Adipose tissue (tissue), 3 donors: ENCODE measurements around the gene ABL2. TPM values are rescaled to one million over a fixed set of nuclear protein-coding genes. Genes with fewer than 3 reads are reported as not detected.

Experiments
- H3K27ac ChIP-seq: one replicate; pipeline ENCODE4 v1.5.1; 2013; ENCODE audit warnings: low read depth, low read length
- WGBS, 3 donors: extraction: QIAGEN DNeasy Blood & Tissue Kit; methylation state at CpG; one replicate each; pipeline ENCODE4 v1.1.7; 2013; 5-methylcytosine and 5-hydroxymethylcytosine counted together
- polyA plus RNA-seq, 3 donors: library from polyadenylated mRNA; stranded (reverse); fragments of 200-250 nt; gene quantifications; one replicate each; pipeline ENCODE4 v1.2.3, GENCODE V29; 2013
- donor health status: healthy with polysubstance abuse.
- donor health status: Bipolar disorder and iron deficiency.
- donor health status: healthy.

The ABL2 gene
- polyA plus RNA-seq, 3 donors, result 2.6 to 9.7 (median 6.2) TPM

DNA sequence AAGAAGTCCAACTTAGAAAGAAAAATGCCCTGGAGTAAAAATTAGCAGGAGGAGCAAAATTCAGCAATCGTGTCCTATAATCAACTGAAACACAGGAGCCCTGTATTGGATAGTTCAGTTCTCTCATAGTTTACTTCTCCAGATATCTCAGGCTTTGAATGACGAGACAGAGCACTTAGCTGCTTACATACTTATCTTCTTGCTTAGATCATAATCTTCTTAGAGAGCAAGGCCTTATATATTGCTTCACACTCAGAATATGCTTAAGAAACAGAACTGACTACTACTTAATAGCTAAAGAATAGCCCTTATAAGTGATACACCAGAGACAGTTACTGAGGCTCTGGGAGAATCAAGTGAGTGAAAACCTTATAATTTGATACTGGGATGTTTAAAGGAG is 108.7 kb downstream of the ABL2 start:
- 88 to 91% (median 89%) methylated on average over 2 of the region's 2 CpGs for WGBS, 3 donors

DNA sequence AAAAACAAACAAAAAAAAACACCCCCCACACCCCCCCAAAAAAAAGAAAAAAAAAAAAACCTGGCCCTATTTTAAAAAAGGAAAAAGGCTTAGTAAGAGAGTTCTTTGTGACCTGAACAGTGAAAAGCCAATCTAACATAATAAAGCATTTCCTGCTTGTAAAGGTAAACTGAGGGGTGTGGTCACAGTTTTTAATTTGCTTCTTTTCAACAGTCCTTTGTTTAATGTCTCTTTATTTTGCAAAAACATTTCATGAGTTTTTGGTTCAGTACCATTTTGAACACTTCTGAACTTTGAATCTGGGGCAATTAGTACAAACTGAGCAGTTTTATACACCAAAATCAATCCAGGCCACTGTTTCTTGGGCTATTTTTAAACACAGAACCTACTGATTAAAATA is 110.0 kb downstream of the ABL2 start:
- H3K27ac ChIP-seq, result no peak overlapping the region

More for the DNA sequence above, 108.7 kb downstream of the ABL2 start:
- no peak overlapping the region for H3K27ac ChIP-seq

DNA sequence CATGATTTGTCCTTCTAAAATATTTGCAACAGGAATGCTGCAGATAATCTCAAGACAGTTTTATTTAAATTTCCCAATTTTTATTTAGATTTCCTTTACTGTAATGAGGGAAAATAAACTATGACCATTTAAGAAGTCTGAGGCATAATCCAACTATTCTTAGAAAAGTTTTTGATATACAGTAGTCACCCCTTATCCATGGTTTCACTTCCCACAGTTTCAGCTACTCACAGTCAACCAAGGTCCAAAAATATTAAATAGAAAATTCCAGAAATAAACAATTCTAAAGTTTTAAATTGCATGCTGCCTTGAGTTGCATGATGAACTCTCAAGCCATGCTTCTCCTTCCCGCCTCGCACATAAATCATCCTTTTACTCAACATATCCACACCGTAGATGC is 114.3 kb downstream of the ABL2 start:
- WGBS, 3 donors, result 87 to 92% (median 88%) methylated on average over 3 of the region's 3 CpGs
- H3K27ac ChIP-seq, result no peak overlapping the region

DNA sequence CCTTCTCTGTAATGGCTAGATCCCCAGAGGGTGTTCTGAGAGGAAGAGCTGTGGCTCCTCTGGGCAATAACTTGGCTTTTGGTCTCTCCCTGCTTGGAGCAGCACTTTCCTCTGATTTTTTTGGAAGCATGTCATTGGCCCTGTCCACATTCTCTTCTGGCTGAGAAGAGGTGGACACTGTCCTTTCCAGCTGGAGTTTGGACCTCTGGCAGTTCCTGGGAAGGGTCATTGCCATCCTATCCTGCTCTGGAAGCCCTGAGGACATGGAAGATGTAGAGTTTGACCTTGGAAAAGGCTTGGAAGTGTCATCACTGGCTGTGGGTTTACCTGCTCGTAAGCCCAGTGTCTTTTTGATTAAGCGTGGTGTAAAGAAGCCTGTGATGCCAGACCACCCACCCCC is 120.8 kb downstream of the ABL2 start:
- 100% methylated on average over 2 of the region's 2 CpGs for WGBS, 3 donors
- H3K27ac ChIP-seq, result no peak overlapping the region

GRCh38 chr1:179107706-179108629 is 121.5 kb downstream of the ABL2 start:
- 82 to 89% (median 86%) methylated on average over 15 of the region's 15 CpGs for WGBS, 3 donors
- no peak overlapping the region for H3K27ac ChIP-seq

- WGBS, 3 donors, result 48 to 84% (median 81%) methylated on average over 7 of the region's 7 CpGs
- H3K27ac ChIP-seq, result no peak overlapping the region
These were observed 124.1 kb downstream of the ABL2 start for GRCh38 chr1:179105393-179105792.

DNA sequence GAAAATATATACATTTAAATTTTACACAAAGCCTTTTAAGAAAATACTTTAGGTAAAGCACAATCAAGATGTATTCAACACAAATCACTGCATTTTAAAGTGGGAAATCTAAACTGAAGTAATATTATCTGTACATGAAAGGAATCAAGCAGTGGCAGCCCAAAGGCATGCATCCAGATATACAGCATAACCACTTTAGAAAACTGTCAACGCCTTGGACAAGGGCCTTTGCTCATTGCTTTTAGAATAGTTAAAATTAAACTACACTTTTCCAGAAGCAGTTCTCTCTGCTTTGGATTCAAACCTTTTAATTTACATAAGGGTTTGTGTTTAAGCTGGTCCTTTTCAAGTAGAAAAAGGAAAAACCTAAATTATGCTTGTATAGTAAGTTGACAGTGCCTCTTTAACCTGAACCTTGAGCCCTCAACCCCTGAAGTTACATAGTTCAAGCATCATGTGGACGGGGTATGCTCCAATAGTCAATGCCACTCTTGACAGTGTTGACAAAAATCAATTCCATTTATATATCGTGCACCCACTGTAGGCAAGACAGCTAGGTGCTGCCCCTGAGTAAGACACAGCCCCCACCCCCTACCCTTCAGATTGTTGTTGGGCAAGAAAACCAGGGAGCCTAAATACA is 124.7 kb downstream of the ABL2 start:
- 90 to 95% (median 94%) methylated on average over 3 of the region's 3 CpGs for WGBS, 3 donors
- H3K27ac ChIP-seq, result no peak overlapping the region

- 93 to 97% (median 96%) methylated on average over 1 of the region's 1 CpG for WGBS, 3 donors
- H3K27ac ChIP-seq, result no peak overlapping the region
These were observed 125.5 kb downstream of the ABL2 start for GRCh38 chr1:179103999-179104398.

DNA sequence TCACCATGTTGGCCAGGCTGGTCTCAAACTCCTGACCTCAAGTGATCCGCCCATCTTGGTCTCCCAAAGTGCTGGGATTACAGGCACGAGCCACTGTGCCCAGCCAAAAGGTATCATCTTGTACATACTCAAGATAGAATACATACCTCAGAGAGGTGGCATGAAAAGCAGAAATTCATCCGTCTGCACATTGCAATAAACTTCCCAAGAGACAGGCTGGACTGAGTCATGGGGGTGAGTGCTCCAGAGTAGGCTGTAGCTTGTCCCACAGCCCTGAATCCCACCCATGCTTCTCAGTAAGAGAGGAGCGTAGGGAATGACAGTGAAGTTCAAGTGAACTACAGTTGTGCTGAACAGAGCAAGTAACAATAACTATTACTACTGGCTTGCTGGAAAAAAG is 127.9 kb downstream of the ABL2 start:
- no peak overlapping the region for H3K27ac ChIP-seq
- 89 to 93% (median 90%) methylated on average over 4 of the region's 4 CpGs for WGBS, 3 donors

- WGBS, 3 donors, result 92 to 97% (median 93%) methylated on average over 4 of the region's 4 CpGs
- H3K27ac ChIP-seq, result no peak overlapping the region
These were observed 129.6 kb downstream of the ABL2 start for GRCh38 chr1:179099891-179100290.

DNA sequence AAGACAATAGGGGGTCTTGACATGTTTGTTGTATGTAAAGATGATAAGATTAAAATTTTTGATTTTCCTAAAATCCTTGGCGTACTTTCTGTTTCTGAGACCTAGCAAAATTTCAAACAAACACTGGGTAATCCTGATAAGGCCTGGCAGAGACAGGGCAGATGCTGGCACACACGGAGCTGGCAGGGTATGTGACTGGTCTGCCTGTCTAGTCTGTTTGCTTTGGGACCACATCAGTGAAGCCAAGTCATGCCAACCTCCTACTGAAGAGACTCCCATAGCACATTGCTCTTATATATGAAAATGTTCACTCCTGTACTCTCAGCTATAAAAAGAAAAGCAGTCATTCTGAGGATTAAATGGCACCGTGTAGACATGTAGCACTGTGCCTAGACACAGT is 133.6 kb downstream of the ABL2 start:
- WGBS, 3 donors, result 64 to 89% (median 84%) methylated on average over 3 of the region's 3 CpGs
- no peak overlapping the region for H3K27ac ChIP-seq

GRCh38 chr1:179095377-179095776 is 134.1 kb downstream of the ABL2 start:
- no peak overlapping the region for H3K27ac ChIP-seq
- WGBS, 3 donors, result 85 to 91% (median 91%) methylated on average over 4 of the region's 4 CpGs

DNA sequence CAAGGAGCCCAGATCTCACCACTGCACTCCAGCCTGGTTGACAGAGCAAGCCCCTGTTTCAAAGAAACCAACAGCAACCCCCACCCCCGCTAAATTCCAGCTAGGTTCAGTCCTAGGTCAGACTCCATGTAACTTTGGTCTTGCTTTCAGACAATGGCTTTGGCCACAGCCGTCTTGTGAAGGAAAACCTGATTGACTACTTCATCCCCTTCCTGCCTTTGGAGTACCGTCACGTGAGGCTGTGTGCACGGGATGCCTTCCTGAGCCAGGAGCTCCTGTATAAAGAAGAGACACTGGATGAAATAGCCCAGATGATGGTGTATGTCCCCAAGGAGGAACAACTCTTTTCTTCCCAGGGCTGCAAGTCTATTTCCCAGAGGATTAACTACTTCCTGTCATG is 134.7 kb downstream of the ABL2 start:
- no peak overlapping the region for H3K27ac ChIP-seq
- WGBS, 3 donors, result 66 to 79% (median 78%) methylated on average over 5 of the region's 5 CpGs

GRCh38 chr1:179092896-179093461 is 136.5 kb downstream of the ABL2 start:
- 88 to 90% (median 89%) methylated on average over 9 of the region's 9 CpGs for whole genome bisulfite sequencing, 3 donors

GRCh38 chr1:179091691-179092165 is 137.7 kb downstream of the ABL2 start:
- WGBS, 3 donors, result 12 to 42% (median 23%) methylated on average over 5 of the region's 5 CpGs

More at GRCh38 chr1:179092896-179093461, 136.5 kb downstream of the ABL2 start:
- no peak overlapping the region for H3K27ac ChIP-seq

GRCh38 chr1:179090923-179091322 is 138.6 kb downstream of the ABL2 start:
- 79 to 87% (median 83%) methylated on average over 4 of the region's 4 CpGs for WGBS, 3 donors
- no peak overlapping the region for H3K27ac ChIP-seq

More at GRCh38 chr1:179091691-179092165, 137.7 kb downstream of the ABL2 start:
- H3K27ac ChIP-seq, result no peak overlapping the region

- H3K27ac ChIP-seq, result no peak overlapping the region
These were observed 139.0 kb downstream of the ABL2 start for GRCh38 chr1:179090522-179090921.

GRCh38 chr1:179089827-179090482 is 139.5 kb downstream of the ABL2 start:
- 51 to 79% (median 70%) methylated on average over 14 to 16 of the region's 16 CpGs for WGBS, 3 donors
- H3K27ac ChIP-seq, result no peak overlapping the region

More at GRCh38 chr1:179090522-179090921, 139.0 kb downstream of the ABL2 start:
- 53 to 71% (median 65%) methylated on average over 8 of the region's 8 CpGs for WGBS, 3 donors

GRCh38 chr1:179087665-179088064 is 141.8 kb downstream of the ABL2 start:
- WGBS, 3 donors, result 61 to 74% (median 72%) methylated on average over 11 of the region's 11 CpGs
- no peak overlapping the region for H3K27ac ChIP-seq
